ENCODE data around the gene HM13. TPM values are rescaled to one million over a fixed set of nuclear protein-coding genes. Genes with fewer than 3 reads are reported as not detected.
A peak's percentile ranks its signal among the peaks of the same experiment; 100 is the strongest.

The HM13 gene
- polyA plus RNA-seq, 2 of the 4 experiments (the other 2 are of a cell fraction) = 164 to 178 TPM

GRCh38 chr20:31515775-31516107 lies 1.5 kb downstream of the HM13 start:
- no peak for FAIRE-seq
- Histone ChIP-seq H3K27ac (peak overlapping the region; percentile 89 to 96), H3K4me1 (peaks cover 26% of the 10 kb centered on the region), H3K4me3 (peak overlapping the region; percentile 74), H3K9me3 (no peaks in the 10 kb centered on the region), H3K4me2 (peak overlapping the region; percentile 99)
- TF ChIP-seq CBX8 (IDR thresholded peaks at IDR 0.05) (no peak), EHMT2 (IDR thresholded peaks at IDR 0.05; ENCODE audit: low read depth) (no peak), CEBPB (IDR thresholded peaks at IDR 0.05) (no peak)
- no peak for DNase-seq (ENCODE audit: low read depth in 1 of 2, low spot score in 1 of 2)
- CTCF ChIA-PET = interaction anchor here (0.7 to 1.7 kb wide), 5 partner anchors 13 to 97 kb away, joined by 3 to 9 read pairs (median 4); no protein-coding TSS in a partner anchor
- no peak for ATAC-seq
- WGBS (ENCODE audit: missing lambda C conversion rate) = 61% methylated on average over 3 of the region's 3 CpGs
- POLR2A ChIA-PET = no interaction called here

- Histone ChIP-seq H3K9me3 (no peaks in the 10 kb centered on the region), H3K4me1 (peaks cover 26% of the 10 kb centered on the region), H3K4me2 (peak overlapping the region; percentile 99), H3K4me3 (peak overlapping the region; percentile 74; the same call in 1 of the 3 replicates), H3K27ac (peak overlapping the region; percentile 0 to 96; a peak in 4 of 6 replicates)
- ATAC-seq = no peak
- CTCF ChIA-PET = interaction anchor here (1.0 to 1.7 kb wide), 4 partner anchors 13 to 96 kb away, joined by 3 to 9 read pairs (median 4); no protein-coding TSS in a partner anchor
- no peak for FAIRE-seq
- TF ChIP-seq BHLHE40 (IDR thresholded peaks at IDR 0.05; ENCODE audit: low read depth, low read length) = no peak
- no peak for TF ChIP-seq RFX5 (IDR thresholded peaks at IDR 0.05)
- TF ChIP-seq SMC3 (IDR thresholded peaks at IDR 0.05) = no peak
- TF ChIP-seq POLR2A (IDR thresholded peaks at IDR 0.05; ENCODE audit: low read length) = no peak
- no peak for TF ChIP-seq JUNB (IDR thresholded peaks at IDR 0.05)
- TF ChIP-seq RAD21 (conservative IDR thresholded peaks at IDR 0.05 in 1 of 2, IDR thresholded peaks at IDR 0.05 in 1 of 2) = no peak
- TF ChIP-seq EP300 (IDR thresholded peaks at IDR 0.05) = no peak
- no peak for TF ChIP-seq HOXB5 (CRISPR knock-in tag; IDR thresholded peaks at IDR 0.05)
- TF ChIP-seq USF2 (IDR thresholded peaks at IDR 0.05) = no peak
- TF ChIP-seq POLR2AphosphoS2 (conservative IDR thresholded peaks at IDR 0.05; ENCODE audit: low read length) = no peak
- no peak for TF ChIP-seq SREBF2 (IDR thresholded peaks at IDR 0.05)
- TF ChIP-seq GATA3 (IDR thresholded peaks at IDR 0.05; ENCODE audit: borderline replicate concordance) = no peak
- no peak for TF ChIP-seq FOXS1 (CRISPR knock-in tag; IDR thresholded peaks at IDR 0.05)
- no peak for TF ChIP-seq CHD4 (IDR thresholded peaks at IDR 0.05; ENCODE audit: borderline replicate concordance)
- TF ChIP-seq TFCP2L1 (CRISPR knock-in tag; IDR thresholded peaks at IDR 0.05) = no peak
- TF ChIP-seq HOXB13 (CRISPR knock-in tag; IDR thresholded peaks at IDR 0.05; ENCODE audit: low read depth) = no peak
- no peak for TF ChIP-seq CEBPB (IDR thresholded peaks at IDR 0.05)
- no peak for TF ChIP-seq MAZ (IDR thresholded peaks at IDR 0.05; ENCODE audit: borderline replicate concordance, low read depth, low read length)
- no peak for TF ChIP-seq PHF8 (IDR thresholded peaks at IDR 0.05; ENCODE audit: borderline replicate concordance, low read depth)
- DNase-seq (ENCODE audit: low read depth in 1 of 2, low spot score in 1 of 2) = no peak
- 96% methylated on average over 4 of the region's 4 CpGs for WGBS (ENCODE audit: missing lambda C conversion rate)
- POLR2A ChIA-PET = no interaction called here
Measured at GRCh38 chr20:31516166-31516565, 1.9 kb downstream of the HM13 start.

GRCh38 chr20:31516651-31517050 lies 2.4 kb downstream of the HM13 start:
- H3K27ac ChIP-seq = peak overlapping the region; percentile 50 to 64; a peak in 4 of 6 replicates
- no peak for DNase-seq (ENCODE audit: low read depth in 1 of 2, low spot score in 1 of 2)
- no peaks in the 10 kb centered on the region for H3K9me3 ChIP-seq
- 94% methylated on average over 2 of the region's 2 CpGs for WGBS (ENCODE audit: missing lambda C conversion rate)
- no peak for FAIRE-seq
- peaks cover 26% of the 10 kb centered on the region for H3K4me1 ChIP-seq
- no peak for ATAC-seq
- POLR2A ChIA-PET = no interaction called here
- TF ChIP-seq CEBPB (IDR thresholded peaks at IDR 0.05) = no peak
- no peak for TF ChIP-seq POLR2A (IDR thresholded peaks at IDR 0.05; ENCODE audit: low read length)
- TF ChIP-seq HES2 (IDR thresholded peaks at IDR 0.05) = no peak
- no peak for TF ChIP-seq SREBF2 (IDR thresholded peaks at IDR 0.05)
- no peak for TF ChIP-seq TFCP2L1 (CRISPR knock-in tag; IDR thresholded peaks at IDR 0.05)
- peak overlapping the region; percentile 99 for H3K4me2 ChIP-seq
- 0 out of 3 replicates have a peak overlapping the region, but pooled peaks have one; percentile 14 for H3K4me3 ChIP-seq
- CTCF ChIA-PET = interaction anchor here (1.1 to 1.6 kb wide), 2 partner anchors 13 to 41 kb away, joined by 4 to 5 read pairs; no protein-coding TSS in a partner anchor

All from A549 (cell line).